ENCODE measurements around the gene MAPK12. TPM values are rescaled to one million over a fixed set of nuclear protein-coding genes. Genes with fewer than 3 reads are reported as not detected.

MAPK12 gene
- total and polyA plus RNA-seq, 10 donors: 3.9 to 11.6 (median 7.9) TPM

GRCh38 chr22:50272044-50272802 lies 10.7 kb upstream of the MAPK12 start:
- peak overlapping the region in 6 of 8 donors; percentile 36 to 78 (median 50) for H3K27ac ChIP-seq
- peaks cover 0 to 59% (median 18%) of the 10 kb centered on the region in 7 donors for H3K27me3 ChIP-seq (replicated peaks in 1 of 7)
- intact Hi-C loops (cut with DNase I; ENCODE audit: low total_unique reads): loop anchor here (5.0 kb wide), 1 partner anchor 55 kb away; the partner anchor contains the start of gene DENND6B
- no peak for DNase-seq
- H3K4me3 ChIP-seq: peak overlapping the region in 6 of 8 donors; percentile 50 to 77 (median 55)
- H3K9me3 ChIP-seq: peaks cover 0 to 5% (median 0%) of the 10 kb centered on the region in 8 donors
- 37 to 56% (median 44%) methylated on average over 14 to 26 of the region's 26 CpGs for WGBS, 5 donors
- H3K36me3 ChIP-seq: peaks cover 0 to 32% (median 17%) of the 10 kb centered on the region in 6 donors
- H3K4me1 ChIP-seq: peaks cover 18 to 93% (median 66%) of the 10 kb centered on the region in 6 donors
- TF ChIP-seq CTCF (IDR thresholded peaks at IDR 0.05 in 8 of 11, conservative IDR thresholded peaks at IDR 0.05 in 3 of 11): peak in 2 of 11 experiments; percentile 23 to 27
- no peak for TF ChIP-seq POLR2A (IDR thresholded peaks at IDR 0.05)
- peak in 2 of 3 donors; percentile 6 to 37 for TF ChIP-seq POLR2AphosphoS5 (IDR thresholded peaks at IDR 0.05)

GRCh38 chr22:50271519-50271970 lies 10.1 kb upstream of the MAPK12 start:
- WGBS, 5 donors: 0 to 1% (median 0%) methylated on average over 3 to 45 of the region's 45 CpGs
- intact Hi-C loops (cut with DNase I; ENCODE audit: low total_unique reads): loop anchor here (5.0 kb wide), 1 partner anchor 56 kb away; the partner anchor contains the start of gene DENND6B

GRCh38 chr22:50270666-50271394 lies 9.3 kb upstream of the MAPK12 start:
- Histone ChIP-seq H3K4me3 (peak overlapping the region; percentile 32 to 77 (median 55)), H3K9me3 (peaks cover 0 to 8% (median 0%) of the 10 kb centered on the region in 8 donors), H3K27ac (peak overlapping the region in 7 of 8 donors; percentile 32 to 78 (median 65)), H3K27me3 (replicated peaks in 1 of 7) (peaks cover 0 to 69% (median 18%) of the 10 kb centered on the region in 7 donors), H3K36me3 (peaks cover 0 to 23% (median 9%) of the 10 kb centered on the region in 6 donors), H3K4me1 (peaks cover 18 to 79% (median 58%) of the 10 kb centered on the region in 6 donors)
- WGBS, 5 donors: 2% methylated on average over 19 to 53 of the region's 53 CpGs
- DNase-seq: peak; percentile 89
- TF ChIP-seq POLR2A (IDR thresholded peaks at IDR 0.05) (no peak), POLR2AphosphoS5 (IDR thresholded peaks at IDR 0.05) (peak in 2 of 3 donors; percentile 26 to 66)
- intact Hi-C loops (cut with DNase I; ENCODE audit: low total_unique reads): loop anchor here (5.0 kb wide), 1 partner anchor 56 kb away; the partner anchor contains the start of gene DENND6B

More at GRCh38 chr22:50271519-50271970, 10.1 kb upstream of the MAPK12 start:
- H3K4me1 ChIP-seq: peaks cover 18 to 86% (median 65%) of the 10 kb centered on the region in 6 donors
- H3K36me3 ChIP-seq: peaks cover 0 to 30% (median 12%) of the 10 kb centered on the region in 6 donors
- H3K4me3 ChIP-seq: peak overlapping the region; percentile 32 to 77 (median 55)
- TF ChIP-seq POLR2AphosphoS5 (IDR thresholded peaks at IDR 0.05): peak in 2 of 3 donors; percentile 56 to 72
- peak in 4 of 11 experiments; percentile 15 to 40 (median 38) for TF ChIP-seq CTCF (IDR thresholded peaks at IDR 0.05 in 8 of 11, conservative IDR thresholded peaks at IDR 0.05 in 3 of 11)
- no peak for TF ChIP-seq POLR2A (IDR thresholded peaks at IDR 0.05)
- H3K27me3 ChIP-seq (replicated peaks in 1 of 7): peaks cover 0 to 63% (median 18%) of the 10 kb centered on the region in 7 donors
- peak overlapping the region in 5 of 8 donors; percentile 36 to 78 (median 65) for H3K27ac ChIP-seq
- H3K9me3 ChIP-seq: peaks cover 0 to 8% (median 0%) of the 10 kb centered on the region in 8 donors
- peak; percentile 88 for DNase-seq
